GM21825 (cell line): ENCODE results near the gene PFKFB2.

Experiments
- ATAC-seq: cut with Tn5 transposase; IDR thresholded peaks from one replicate; pipeline ENCODE4 v1.9.1; 2021; ENCODE audit warnings: mild to moderate bottlenecking, moderate library complexity; ENCODE audit not compliant: unreplicated experiment

PFKFB2 gene

DNA sequence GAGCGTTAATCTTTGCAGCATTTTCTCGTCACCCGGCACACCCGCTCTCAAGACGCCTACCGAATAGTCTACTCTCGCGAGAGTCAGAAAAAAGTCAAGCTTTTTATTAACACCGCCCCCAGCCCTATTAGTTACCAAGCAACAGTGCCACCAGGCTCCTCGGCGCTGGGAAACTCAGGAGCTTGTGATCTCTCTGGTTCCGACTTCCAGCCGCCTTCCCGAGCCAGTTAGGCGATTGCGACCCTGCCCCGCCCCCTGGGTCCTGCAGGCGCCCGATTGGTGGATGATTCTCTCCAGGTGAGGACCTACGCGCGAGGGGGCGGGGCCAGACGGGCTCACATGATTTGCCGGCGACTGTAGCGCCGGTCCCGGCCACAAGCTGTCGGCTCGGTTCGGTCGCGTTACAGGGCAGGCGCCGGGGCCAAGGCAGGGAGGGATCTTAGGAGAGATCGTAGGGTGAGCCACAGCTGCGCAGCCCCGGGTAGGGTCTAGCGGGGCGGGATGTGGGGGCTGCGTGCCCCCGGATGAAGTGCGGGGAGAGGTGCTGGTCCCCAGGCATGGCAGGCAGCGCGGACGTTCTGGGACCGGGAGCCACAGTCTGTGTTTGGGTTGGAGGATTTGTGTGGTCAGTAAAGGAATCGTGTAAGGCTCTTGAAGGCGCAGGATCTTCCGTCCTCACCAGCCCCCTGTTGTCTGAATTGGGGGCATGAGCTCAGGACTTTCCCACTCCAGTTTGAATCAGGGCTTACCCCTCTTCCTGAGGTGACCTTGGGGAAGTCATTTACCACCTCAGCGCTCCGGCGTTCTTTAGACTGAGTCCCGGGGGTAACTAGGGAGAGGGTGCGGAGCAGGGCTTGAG is at the start of gene PFKFB2:
Gene PFKFB2 (plus strand): TSS at position 365 of the 859 bp plus-strand sequence. CDS start 1,443 bp downstream, outside the sequence.
- peak; percentile 70 for ATAC-seq

DNA sequence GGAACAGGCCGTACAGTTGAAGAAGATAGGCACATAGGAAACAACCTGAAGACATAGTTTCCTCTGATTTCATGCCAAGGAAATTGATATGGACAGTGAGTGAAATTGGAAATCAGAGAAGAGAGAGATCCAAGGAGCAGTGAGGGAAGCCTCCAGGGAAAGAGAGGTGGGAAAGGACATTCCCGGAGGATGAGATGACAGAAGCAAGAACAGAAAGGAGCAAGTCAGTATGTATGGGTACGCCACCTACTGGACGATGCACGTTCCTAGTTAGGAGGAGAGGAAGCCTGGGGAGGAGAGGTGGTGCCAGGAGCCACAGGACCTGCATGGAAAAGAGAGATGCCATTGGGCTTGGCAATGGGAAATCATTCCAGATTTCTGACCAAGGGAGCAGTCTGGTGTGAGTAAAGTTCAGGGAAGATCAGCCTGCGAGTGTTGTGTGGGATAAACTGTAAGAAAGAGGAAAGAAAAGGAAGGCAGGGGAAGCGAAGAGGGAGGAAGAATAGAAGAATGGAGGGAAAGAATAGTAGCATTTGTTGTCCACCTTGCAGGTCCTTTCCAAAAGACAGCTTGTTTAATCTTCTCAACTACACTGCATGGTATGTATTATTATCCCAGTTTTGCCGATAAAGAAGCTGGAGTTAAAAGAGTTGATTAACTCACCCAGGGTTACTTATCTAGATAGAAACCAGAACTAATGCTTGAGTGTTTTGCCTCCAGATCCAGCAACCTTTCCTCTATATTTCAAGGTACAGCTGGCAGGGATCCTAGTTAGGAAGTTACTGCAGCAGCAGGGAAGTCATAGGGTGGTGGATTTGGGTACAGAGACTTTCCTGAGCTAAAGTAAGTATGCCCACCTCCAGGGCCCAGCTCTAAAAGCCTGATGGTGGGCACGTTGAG is 47.9 kb upstream of the PFKFB2 start:
- no peak for ATAC-seq

DNA sequence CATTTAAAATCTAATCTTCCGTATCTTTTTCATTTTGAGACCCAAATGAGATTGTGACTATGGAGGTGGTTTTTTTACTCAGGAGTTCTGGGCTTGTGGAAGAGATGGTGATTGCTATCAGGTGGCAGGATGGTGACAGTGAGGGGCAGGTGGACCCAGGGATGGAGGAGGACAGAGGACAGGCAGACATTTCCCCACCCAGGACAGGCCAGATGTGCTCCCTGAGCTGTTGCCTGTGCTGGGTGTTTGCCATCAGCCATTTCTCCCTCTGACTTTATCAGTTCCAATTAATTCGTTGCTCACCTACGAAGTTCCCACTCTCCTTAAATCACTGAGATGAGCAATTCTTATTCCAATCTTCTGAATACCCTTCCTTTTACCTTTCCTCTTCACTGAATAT is 47.0 kb upstream of the PFKFB2 start:
- ATAC-seq: no peak

DNA sequence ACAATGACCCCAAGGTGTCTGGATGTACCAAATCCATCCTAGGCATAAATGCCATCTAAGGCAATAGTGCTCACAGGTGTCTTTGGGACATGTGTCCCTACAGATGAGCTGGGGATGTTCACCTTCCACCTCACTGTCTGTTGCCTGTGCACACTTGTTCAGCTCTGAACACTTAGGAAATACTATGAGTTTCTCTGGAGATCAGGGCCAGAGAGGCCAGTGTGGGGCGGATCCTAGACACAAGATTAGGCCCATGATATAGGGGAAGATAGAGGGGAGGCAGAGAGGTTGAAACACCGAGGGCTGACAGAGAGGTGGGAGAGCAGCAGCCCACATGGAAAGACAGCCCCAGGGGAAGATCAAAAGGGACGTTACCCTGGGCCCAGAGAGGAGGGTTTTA is 46.2 kb upstream of the PFKFB2 start:
- no peak for ATAC-seq

DNA sequence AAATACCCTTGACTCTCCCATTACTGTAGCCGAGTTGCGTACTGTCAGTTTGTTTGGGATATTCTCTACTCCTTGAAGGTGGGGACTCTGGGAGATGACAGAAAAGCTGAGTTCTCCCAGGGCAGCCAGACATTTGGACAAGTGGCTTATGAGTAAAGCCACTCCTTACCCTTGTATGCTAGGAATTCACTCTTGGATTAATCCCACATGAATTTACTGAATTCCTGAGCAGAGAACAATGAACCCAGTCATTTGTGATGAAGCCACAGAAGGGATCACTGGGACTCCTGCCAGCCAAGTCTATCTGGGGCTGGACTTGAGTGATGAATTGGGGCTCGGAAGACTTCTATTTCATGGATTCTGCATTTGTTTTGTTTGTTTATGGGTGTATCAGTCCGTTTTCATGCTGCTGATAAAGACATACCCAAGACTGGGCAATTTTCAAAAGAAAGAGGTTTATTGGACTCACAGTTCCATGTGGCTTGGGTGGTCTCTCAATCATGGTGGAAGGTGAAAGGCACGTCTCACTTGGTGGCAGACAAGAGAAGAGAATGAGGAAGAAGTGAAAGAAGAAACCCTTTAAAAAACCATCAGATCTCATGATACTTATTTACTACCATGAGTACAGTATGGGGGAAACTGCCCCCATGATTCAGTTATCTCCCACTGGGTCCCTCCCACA is 45.6 kb upstream of the PFKFB2 start:
- ATAC-seq: no peak

DNA sequence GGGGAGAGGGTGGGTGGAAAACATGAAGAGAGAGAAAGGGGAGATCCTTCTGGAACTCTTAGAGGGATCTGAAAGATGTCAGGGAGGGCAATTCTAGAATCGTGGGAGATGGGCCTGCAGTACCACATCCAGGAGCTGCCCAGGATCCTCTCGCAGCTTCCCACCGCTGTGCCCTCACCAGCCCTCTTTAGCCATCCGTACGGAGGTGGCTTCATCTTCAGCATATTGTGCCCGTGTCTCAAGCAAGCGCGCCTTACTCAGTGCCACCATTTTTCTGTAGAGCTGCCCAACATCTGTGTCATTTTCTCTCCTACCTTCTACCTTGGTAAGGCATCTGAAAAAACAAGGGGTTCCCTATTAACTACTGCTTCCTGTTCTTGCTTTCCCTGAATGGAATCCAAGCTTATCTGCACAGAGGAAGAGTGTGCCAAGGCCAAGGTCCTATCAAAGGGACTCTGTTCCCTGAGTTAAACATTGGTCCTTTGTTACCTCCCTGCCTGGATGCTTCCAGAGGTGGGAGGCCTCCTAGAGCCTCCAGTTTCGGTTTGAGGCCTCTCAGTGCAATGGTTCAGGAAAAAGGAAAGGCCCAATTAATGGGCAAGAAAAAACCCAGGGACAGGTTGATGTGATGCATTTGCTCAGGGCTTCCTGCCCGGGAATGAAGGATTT is 43.8 kb upstream of the PFKFB2 start:
- ATAC-seq: no peak

DNA sequence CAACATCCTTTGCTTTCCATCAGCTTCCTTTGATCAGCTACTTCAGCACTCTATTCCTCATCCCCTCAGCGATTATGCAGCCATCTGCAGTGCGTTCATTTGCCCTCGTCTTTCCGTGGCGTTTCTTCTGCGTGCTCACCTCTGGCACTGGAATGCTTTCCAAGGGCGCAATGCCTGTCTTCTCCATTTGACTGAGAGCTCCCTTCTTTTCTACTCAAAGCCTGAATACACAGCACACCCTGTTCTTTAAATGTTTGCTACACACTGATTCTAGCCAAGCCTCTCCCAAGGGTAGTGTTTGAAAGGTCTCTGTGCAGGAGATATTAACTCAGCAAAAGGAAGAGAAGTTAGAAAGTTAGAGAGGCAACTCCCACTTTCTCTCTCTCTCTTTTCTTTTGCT is 43.1 kb upstream of the PFKFB2 start:
- ATAC-seq: no peak

DNA sequence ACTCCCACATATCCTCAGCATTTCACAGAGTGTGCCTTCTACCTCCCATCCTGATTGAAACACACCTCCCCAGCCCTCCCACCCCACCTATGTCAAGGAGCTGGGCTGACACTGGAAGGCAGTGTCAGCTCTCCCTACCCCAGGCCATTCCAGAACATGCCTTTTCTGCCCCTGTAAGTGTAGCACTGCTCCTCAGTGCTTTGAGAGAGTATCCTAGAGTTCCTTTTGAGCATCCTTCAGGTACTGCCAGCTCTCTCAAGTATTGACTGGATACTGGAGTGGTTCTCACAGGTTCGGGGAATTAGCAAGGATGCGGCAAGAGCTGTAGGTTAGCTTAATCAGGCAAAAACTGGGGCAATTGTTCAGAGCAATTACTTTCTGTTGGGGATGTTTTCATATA is 42.3 kb upstream of the PFKFB2 start:
- no peak for ATAC-seq

DNA sequence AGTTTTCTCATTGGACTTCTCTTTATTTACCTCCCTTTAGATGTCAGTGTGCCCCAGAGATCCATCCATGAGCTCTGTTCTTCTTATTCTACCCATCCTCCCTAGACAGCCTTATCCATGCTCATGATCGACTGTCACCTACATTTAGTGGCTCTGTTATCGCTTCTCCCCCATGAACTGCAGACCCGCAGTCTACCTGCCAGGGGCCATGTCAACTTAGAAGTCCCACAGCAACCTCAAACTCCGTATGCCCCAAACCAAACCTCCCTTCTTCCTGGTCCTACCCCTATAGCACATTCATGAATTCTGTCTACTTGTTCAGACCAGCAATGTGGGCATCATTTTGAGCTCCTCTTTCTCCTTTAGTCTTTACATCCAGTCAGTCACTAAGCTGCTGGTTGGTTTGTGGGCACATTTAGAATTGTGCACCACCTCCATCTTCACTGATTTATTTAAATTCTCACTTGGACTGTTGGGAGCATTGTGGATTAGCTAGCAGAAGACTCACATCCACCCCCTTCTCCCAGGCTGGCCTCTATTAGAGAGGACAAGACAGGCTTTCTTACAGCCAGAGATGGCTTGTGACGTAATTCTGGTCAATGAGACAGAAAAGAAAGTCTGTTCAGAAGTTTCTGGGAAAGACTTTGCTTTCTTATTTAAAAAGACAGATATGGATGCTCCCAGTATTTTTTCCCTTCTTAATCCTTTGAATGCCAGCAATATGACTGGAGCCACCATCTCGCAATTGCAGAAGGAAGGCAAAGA is 39.6 kb upstream of the PFKFB2 start:
- no peak for ATAC-seq

DNA sequence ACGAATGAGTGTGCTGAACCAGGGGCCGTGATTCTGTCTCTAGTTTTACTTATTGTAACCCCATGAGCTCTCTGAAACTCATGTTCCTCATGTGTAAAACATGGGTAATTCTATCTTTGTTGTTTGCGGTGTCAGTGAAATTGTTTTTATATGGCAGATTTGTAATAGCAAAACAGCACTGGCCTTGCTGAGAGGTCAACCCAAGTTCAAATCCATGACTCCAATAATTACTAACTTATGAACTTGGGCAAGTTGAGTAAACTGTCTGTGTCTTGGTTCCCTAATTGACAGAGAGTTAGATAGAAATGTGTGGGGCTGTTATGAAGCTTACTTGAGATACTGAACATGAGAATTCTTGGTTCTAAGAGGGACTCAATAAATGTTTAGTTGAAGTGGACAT is 38.3 kb upstream of the PFKFB2 start:
- no peak for ATAC-seq

DNA sequence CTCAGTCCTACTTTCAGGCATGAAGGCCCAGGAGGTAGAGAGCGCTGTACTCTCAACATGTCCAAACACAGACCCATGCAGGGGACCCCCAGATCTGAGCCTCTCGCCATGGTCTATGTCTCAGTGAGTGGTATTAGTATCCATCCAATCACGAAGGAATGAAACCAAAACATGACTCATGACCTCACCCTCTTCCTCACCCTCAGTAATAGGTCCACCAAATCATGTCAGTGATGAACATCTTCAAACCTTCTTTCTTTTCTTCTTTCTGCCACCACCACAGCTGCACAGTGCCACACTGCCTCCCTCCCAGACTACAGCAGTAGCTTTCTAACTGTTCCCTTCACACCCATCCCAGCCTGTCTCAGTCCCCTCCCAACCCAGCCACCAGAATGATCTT is 37.3 kb upstream of the PFKFB2 start:
- no peak for ATAC-seq

DNA sequence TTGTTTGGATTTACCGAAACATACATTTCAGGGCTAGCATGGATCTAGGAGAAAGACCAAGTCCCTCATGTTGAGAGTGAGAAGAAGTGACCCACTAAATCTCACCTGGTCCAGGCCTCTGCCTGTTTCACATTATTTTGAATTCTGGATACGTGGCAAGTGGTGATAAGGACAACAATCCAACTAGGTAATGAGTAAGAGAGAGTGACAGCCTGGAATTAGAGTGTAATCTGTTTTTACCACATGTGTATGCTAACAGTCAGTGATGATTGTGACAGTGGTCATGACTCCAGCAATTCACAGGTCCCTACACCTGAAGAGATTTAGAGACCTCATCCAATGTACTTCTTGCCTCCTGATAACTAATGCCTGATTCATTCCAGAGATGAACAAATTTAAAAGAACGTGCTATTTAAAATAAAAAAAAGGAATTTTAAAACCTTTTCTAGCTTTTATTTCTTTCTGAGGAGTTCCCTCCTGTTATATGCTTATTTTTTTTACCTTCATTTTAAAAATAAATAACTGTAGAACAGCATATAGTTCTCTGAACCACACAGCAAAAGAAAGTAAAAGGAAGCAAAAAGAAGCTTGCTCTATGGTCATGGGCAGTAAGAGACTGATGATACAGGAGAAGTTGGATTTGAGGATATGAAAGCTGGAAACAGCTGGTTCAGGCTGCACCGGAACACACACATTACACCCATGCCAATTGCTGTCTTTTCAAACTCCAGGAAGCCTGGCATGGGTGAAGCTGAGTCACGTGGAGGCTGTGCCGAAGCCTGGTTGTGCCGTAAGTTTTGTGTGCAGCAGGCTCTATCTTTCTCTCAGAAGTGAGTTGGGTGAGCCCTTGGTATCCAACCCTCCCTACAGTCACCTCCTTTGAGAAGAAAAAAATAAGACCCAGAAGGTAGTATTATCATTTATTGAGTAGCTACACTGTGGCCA is 35.2 kb upstream of the PFKFB2 start:
- no peak for ATAC-seq

DNA sequence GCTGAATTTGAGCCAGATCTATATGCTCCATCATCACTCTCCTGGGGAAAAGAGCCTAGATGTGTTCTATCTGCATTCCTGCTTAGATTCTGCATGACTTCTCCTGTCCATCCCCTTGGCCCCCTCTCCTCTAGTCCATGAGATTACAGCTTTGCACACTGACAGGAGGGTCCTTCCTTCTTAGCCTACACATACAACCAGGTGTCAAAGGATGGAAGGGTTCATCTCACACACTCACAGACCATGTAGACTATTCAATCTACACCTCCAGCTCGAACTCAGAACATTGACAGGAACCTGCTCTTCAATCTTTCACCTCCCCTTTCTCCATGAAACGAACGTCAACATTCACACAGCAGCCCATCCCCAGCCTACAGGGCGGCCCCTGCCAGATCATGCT is 34.4 kb upstream of the PFKFB2 start:
- ATAC-seq: no peak

DNA sequence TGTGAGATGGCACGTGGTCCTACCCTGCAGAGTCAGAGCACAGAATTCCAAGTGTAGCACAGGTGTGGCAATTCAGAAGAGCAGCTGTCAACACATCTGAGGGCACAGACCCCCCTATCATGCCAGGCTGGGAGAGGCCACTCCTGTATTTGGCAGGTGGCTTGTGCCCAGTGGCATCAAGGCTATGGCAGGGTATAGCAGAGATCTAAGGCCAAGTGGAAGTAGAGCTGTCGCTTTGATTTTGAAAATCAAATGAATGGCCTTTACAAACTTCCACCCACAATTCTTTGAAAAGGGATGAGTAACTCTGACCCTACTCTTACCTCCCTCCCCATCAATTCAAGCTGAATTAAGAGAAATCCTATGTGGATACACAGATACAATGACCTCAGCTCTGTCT is 33.9 kb upstream of the PFKFB2 start:
- no peak for ATAC-seq

DNA sequence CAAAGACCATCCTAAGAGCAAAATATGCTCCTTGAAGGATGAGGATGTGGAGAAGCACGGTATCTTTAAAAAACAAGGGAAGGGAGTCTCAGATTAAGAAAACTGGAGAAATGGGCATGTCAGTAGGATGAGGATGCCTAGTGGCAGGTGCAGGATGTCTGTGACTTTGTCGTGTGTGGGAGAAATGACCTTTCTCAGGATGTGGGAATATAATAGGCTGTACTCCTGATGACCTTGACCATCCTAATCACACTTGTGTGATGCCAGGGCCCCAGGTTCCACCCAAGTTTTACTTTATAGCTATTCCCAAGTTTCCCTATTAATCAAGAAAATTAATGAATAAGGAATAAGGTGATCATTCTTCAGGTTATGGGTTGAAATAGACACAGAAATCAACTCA is 33.4 kb upstream of the PFKFB2 start:
- no peak for ATAC-seq

DNA sequence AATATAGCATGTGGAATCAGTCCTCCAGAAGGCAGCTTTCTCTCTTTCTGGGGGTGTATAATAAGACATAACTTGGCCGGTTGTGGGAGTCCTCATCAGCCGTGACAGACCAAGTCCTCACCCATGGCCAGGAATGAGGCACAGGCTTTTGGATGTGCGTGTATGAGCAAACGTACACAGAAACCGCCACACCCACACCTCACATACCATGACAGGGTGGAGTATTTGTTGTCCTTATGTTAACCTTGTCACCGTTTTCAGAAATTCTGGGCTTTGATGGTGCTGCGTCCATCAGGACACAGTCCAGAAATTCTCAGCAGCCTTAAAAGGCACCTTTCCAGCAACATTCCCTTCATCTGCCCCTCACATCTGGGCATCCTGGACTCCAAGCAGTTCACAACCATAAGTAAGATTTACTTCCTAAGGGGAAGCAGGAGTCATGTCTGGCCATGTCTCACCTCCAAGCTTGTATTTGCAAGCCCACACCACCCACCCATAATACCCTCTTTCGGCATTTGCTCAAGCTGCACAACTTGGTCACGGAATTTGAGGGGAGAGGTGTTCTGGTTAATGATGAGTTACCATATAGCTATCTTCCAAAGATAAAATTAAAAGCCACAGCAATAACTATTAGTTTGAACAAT is 32.9 kb upstream of the PFKFB2 start:
- no peak for ATAC-seq

DNA sequence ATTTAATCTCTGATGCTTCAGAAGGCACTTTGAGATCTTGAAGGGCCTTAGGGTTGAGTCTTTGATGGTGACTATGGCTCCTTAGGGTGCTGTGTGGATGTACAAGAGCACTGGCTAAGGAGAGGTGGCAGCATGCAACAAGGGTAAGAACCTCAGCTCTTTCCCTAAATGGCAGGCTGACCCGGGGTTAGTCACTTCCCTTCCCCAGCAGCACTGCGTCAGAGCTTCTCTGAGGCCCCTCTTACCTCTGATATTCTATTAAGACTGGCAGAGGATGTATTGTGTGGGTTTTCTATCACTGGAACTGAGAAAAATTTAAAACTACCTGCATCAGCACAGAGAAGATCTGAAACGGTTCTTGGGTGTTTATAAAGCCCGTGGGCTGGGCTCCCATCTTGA is 32.4 kb upstream of the PFKFB2 start:
- ATAC-seq: no peak

DNA sequence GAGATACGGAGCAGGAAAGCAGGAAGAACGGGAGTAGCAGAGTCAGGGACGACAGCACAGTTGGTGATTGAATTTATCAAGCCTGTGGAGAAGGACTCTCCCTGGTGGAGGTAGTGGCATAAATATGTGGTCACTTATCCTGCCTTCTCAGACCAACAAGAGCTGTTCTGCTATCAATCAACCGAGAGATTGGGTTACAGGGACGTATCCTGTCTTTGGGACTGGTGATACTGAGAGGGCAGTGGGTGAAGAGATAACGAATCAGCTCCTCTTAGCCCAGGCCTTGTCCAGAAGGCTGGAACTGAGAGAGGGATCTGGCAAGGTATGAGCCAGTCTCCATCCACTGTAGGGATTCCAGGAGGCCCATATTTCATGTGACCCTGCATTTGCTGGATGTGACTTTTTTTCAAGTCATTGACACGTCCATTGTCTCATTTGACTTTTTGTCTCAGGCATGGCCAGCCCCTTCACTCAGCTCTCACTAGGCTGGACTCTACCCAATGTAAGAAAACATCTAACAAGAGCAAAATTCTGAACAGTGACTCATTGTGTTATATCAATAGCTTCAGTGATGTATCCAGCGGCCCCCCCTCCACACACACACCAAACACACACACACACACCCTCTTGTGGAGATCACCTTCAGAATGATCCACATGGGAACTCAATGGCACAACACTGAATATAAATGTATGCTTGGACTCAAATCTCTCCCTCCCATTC is 31.8 kb upstream of the PFKFB2 start:
- no peak for ATAC-seq
